CD4-positive, alpha-beta T cell (primary cell): ENCODE measurements around the gene RAP1GAP2. TPM values are rescaled to one million over a fixed set of nuclear protein-coding genes. Genes with fewer than 3 reads are reported as not detected.

Experiments
- ATAC-seq: fragments of 200-7000 bp; cut with Tn5 transposase; one replicate; pipeline ENCODE4 v1.10.0; 2022; ENCODE audit warnings: mild to moderate bottlenecking; ENCODE audit not compliant: poor library complexity
- CTCF ChIA-PET: fragments of 350-600 bp; sonication (Branson Sonifier 250); formaldehyde crosslinking; loops from one replicate; lab custom pipeline; 2021; ENCODE audit warnings: antibody characterized with exemption, inconsistent platforms; lab: Charles Lee
- POLR2A ChIA-PET: fragments of 350-600 bp; sonication (Branson Sonifier 250); formaldehyde crosslinking; loops from one replicate; lab custom pipeline; 2021; ENCODE audit warnings: antibody characterized with exemption, inconsistent platforms; lab: Charles Lee
- DNase-seq, 14 experiments: peaks; one replicate each; pipeline ENCODE4 v3.0.0-alpha.2; 2013 to 2020; ENCODE audit warnings: mixed read lengths in 2 of 14
- H3K27ac ChIP-seq, 2 donors: one replicate each; pipeline versions ENCODE4 v1.5.1 to v1.7.0; 2013; ENCODE audit warnings: low read length in 2 of 2, low read depth in 1 of 2, mild to moderate bottlenecking in 1 of 2
- H3K27me3 ChIP-seq, 2 experiments: 1 replicate in 1 of 2; 2 replicates in 1 of 2; pipeline versions ENCODE4 v1.6.1 to v1.7.0; 2013; ENCODE audit warnings: low read length in 2 of 2, control low read depth in 1 of 2, mild to moderate bottlenecking in 1 of 2, moderate library complexity in 1 of 2; ENCODE audit not compliant: insufficient read depth in 2 of 2, control insufficient read depth in 1 of 2
- H3K36me3 ChIP-seq: one replicate; pipeline ENCODE4 v1.6.1; 2013; ENCODE audit warnings: low read length, control low read depth; ENCODE audit not compliant: insufficient read depth
- H3K4me1 ChIP-seq: one replicate; pipeline ENCODE4 v1.6.1; 2013; ENCODE audit warnings: low read length, control low read depth; ENCODE audit not compliant: insufficient read depth
- H3K4me3 ChIP-seq: one replicate; pipeline ENCODE4 v1.5.1; 2013; ENCODE audit warnings: mild to moderate bottlenecking, low read length, moderate library complexity
- H3K9me3 ChIP-seq, 2 experiments: 1 replicate in 1 of 2; 2 replicates in 1 of 2; pipeline versions ENCODE4 v1.6.1 to v1.7.0; 2013; ENCODE audit warnings: low read length in 2 of 2, mild to moderate bottlenecking in 2 of 2, control low read depth in 1 of 2, moderate library complexity in 1 of 2; ENCODE audit not compliant: control insufficient read depth in 1 of 2, insufficient read depth in 1 of 2
- H3K27ac Mint-ChIP-seq: one replicate; pipeline ENCODE4 v1.8.0; 2020; ENCODE audit warnings: mixed read lengths
- H3K27me3 Mint-ChIP-seq: one replicate; pipeline ENCODE4 v1.8.0; 2021; ENCODE audit warnings: mixed read lengths
- H3K36me3 Mint-ChIP-seq: one replicate; pipeline ENCODE4 v1.8.0; 2021; ENCODE audit warnings: low read depth, mixed read lengths
- H3K4me1 Mint-ChIP-seq: one replicate; pipeline ENCODE4 v1.8.0; 2021; ENCODE audit warnings: low read depth, mixed read lengths
- H3K4me3 Mint-ChIP-seq: one replicate; pipeline ENCODE4 v1.8.0; 2020; ENCODE audit warnings: mild to moderate bottlenecking, mixed read lengths
- H3K9me3 Mint-ChIP-seq: one replicate; pipeline ENCODE4 v1.8.0; 2020; ENCODE audit warnings: mixed read lengths
- intact Hi-C, 2 experiments: fragments of 100-400 bp; cut with DNase I in 1 of 2; cut with micrococcal nuclease in 1 of 2; formaldehyde crosslinking; loops; one replicate each; pipeline versions ENCODE4 v1.15.1 to v1.9.0; 2023 to 2025; cut with DNase I, micrococcal nuclease
- total RNA-seq, 174 experiments: library from RNA in 2 of 174; stranded (reverse) in 2 of 174; gene quantifications; one replicate each; pipeline ENCODE4 v1.2.3 and lab custom pipeline; 2021 to 2026
- TF ChIP-seq, protein P1 (sequence below): fragments of 200-600 bp; IDR thresholded peaks from one replicate; pipeline ENCODE4 v1.8.0; 2022; ENCODE audit warnings: antibody characterized with exemption, mild to moderate bottlenecking

RAP1GAP2 gene
- total RNA-seq, 2 experiments from 2014 or later, result 46.3 to 49.7 TPM

DNA sequence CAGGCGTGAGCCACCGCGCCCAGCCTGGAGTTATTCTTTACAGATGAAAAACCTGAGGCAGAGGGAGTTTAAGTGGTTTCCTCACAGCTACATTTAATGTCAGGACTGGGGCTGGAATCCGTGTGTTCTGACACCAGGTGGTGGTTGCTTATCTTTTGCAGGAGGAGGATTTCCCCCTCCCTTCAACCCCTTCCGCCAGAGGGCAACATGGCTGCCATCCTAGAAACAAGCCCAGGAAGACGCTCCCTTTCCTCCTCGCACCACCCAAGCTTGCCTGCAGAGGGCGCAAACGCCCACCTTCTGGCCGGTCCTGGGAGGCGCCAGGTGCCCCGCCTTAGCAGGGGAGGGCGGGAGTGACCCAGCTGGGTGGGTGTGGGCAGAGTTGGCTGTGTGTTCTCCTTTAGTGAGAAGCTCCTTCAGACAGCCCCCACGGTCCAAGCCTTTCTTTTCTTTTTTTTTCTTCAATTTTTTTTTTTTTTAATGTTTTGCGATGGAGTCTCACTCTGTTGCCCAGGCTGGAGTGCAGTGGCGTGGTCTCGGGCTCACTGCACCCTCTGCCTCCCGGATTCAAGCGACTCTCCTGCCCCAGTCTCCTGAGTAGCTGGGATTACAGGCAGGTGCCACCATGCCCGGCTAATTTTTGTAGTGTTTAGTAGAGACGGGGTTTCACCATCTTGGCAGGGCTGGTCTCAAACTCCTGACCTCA, 9.9 kb upstream of the RAP1GAP2 start:
- Histone ChIP-seq H3K36me3 (no peaks in the 10 kb centered on the region), H3K27me3 (no peaks in the 10 kb centered on the region), H3K9me3 (no peaks in the 10 kb centered on the region), H3K27ac (no peak overlapping the region), H3K4me3 (no peak overlapping the region), H3K4me1 (peaks cover 26% of the 10 kb centered on the region)
- CTCF ChIA-PET, result interaction anchor here (0.6 to 5.0 kb wide), 26 partner anchors 10 to 370 kb away, joined by 3 to 61 read pairs (median 3); partner anchors contain the start of gene RAP1GAP2
- intact Hi-C loops, result loop anchor here (1.0 to 5.0 kb wide), 7 partner anchors 28 to 227 kb away; no protein-coding TSS in a partner anchor
- Mint-ChIP-seq H3K27me3 (no peaks in the 10 kb centered on the region), H3K36me3 (no peaks in the 10 kb centered on the region), H3K9me3 (no peaks in the 10 kb centered on the region), H3K4me3 (no peak overlapping the region), H3K27ac (no peak overlapping the region), H3K4me1 (peaks cover 23% of the 10 kb centered on the region)
- POLR2A ChIA-PET, result interaction anchor here (0.6 to 4.3 kb wide), 7 partner anchors 10 to 227 kb away, joined by 3 to 57 read pairs (median 5); partner anchors contain the start of gene RAP1GAP2
- DNase-seq (peak; percentile 81 to 95 (median 88)), ATAC-seq (peak; percentile 98)
- TF ChIP-seq, protein P1, sequence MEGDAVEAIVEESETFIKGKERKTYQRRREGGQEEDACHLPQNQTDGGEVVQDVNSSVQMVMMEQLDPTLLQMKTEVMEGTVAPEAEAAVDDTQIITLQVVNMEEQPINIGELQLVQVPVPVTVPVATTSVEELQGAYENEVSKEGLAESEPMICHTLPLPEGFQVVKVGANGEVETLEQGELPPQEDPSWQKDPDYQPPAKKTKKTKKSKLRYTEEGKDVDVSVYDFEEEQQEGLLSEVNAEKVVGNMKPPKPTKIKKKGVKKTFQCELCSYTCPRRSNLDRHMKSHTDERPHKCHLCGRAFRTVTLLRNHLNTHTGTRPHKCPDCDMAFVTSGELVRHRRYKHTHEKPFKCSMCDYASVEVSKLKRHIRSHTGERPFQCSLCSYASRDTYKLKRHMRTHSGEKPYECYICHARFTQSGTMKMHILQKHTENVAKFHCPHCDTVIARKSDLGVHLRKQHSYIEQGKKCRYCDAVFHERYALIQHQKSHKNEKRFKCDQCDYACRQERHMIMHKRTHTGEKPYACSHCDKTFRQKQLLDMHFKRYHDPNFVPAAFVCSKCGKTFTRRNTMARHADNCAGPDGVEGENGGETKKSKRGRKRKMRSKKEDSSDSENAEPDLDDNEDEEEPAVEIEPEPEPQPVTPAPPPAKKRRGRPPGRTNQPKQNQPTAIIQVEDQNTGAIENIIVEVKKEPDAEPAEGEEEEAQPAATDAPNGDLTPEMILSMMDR, result peak; percentile 88

DNA sequence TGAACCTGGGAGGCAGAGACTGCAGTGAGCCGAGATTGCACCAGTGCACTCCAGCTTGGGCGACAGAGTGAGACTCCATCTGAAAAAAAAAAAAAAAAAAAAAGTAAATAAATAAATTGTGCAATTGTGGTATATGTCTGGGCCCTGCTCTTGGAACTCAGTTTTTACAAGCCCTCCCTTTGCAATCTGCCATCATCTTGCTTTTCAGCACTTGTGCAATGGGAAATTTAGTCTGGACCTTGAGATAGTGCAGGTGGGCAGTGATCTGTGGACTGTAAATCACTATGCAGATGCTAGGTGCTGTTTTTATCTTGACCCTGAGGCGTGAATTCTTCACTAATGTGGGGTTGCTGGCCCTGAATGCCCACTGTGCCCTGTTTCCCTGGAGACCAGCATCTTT, 6.5 kb upstream of the RAP1GAP2 start:
- H3K4me1 ChIP-seq, result peaks cover 59% of the 10 kb centered on the region
- intact Hi-C loops, result loop anchor here in 1 of 2 experiments (5.0 kb wide), 1 partner anchor 138 kb away; no protein-coding TSS in a partner anchor
- ChIA-PET POLR2A (interaction anchor here (9.5 kb wide), 1 partner anchor 24 kb away, joined by 213 read pairs; no protein-coding TSS in a partner anchor), CTCF (interaction anchor here (5.0 kb wide), 1 partner anchor 47 kb away, joined by 61 read pairs; no protein-coding TSS in a partner anchor)
- DNase-seq, result no peak
- TF ChIP-seq, protein P1, result no peak
- H3K27ac ChIP-seq, result no peak overlapping the region
- H3K27me3 ChIP-seq, result no peaks in the 10 kb centered on the region
- no peak overlapping the region for H3K27ac Mint-ChIP-seq
- ATAC-seq, result no peak
- H3K36me3 ChIP-seq, result no peaks in the 10 kb centered on the region
- H3K27me3 Mint-ChIP-seq, result no peaks in the 10 kb centered on the region
- no peak overlapping the region for H3K4me3 Mint-ChIP-seq
- H3K4me3 ChIP-seq, result no peak overlapping the region
- no peaks in the 10 kb centered on the region for H3K9me3 Mint-ChIP-seq
- no peaks in the 10 kb centered on the region for H3K9me3 ChIP-seq
- H3K36me3 Mint-ChIP-seq, result no peaks in the 10 kb centered on the region
- H3K4me1 Mint-ChIP-seq, result peaks cover 56% of the 10 kb centered on the region

DNA sequence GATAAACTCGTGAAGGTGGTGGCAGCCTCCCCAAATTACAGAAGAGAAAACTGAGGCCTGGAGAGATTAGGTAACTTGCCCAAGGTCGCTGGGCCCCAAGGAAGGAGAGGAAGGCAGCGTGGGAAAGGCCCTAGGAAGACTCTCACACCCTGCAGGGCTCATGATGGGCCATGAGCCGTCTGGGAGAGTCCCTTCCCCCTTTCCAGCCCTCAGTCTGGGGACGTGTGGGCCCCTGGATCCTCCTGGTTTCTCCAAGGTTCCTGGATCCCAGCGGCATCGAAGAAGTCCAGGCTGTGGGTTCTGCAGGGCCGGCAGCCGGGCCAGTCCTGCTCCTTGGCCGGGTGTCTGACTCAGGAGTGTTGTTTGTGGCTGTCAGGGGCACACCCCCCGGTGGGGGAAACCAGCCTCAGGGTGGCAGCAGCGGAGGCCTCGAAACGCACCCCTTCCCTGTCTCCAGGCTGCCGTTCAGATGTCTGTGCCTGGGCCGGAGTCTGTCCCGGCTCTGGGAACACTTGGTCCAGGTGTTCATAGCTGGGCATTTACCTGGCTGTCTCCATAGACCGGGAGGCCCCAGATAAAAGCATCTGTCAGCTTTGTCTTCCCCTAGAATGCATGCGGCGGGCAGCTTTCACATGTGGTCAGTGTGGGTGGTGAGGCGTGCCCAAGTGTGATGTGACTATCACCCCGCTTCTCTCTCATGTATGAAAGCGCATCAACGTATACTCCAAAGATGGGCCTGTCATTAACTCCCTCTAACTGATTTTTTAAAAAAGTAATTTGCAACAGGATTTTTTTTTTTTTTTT, 3.7 kb upstream of the RAP1GAP2 start:
- ChIA-PET CTCF (interaction anchor here (0.9 kb wide), 1 partner anchor 22 kb away, joined by 5 read pairs; no protein-coding TSS in a partner anchor), POLR2A (interaction anchor here (1.3 to 9.5 kb wide), 2 partner anchors 16 to 21 kb away, joined by 4 to 213 read pairs; no protein-coding TSS in a partner anchor)
- peak overlapping the region; percentile 70 for H3K4me3 Mint-ChIP-seq
- no peaks in the 10 kb centered on the region for H3K9me3 Mint-ChIP-seq
- Histone ChIP-seq H3K4me1 (peaks cover 68% of the 10 kb centered on the region), H3K4me3 (peak overlapping the region; percentile 10), H3K36me3 (no peaks in the 10 kb centered on the region), H3K27ac (no peak overlapping the region), H3K9me3 (no peaks in the 10 kb centered on the region), H3K27me3 (no peaks in the 10 kb centered on the region)
- H3K36me3 Mint-ChIP-seq, result peaks cover 9% of the 10 kb centered on the region
- TF ChIP-seq, protein P1, result no peak
- ATAC-seq, result no peak
- peak in 10 of 14 experiments; percentile 9 to 84 (median 37) for DNase-seq
- H3K27me3 Mint-ChIP-seq, result no peaks in the 10 kb centered on the region
- intact Hi-C loops, result loop anchor here in 1 of 2 experiments (1.0 kb wide), 1 partner anchor 23 kb away; no protein-coding TSS in a partner anchor
- H3K4me1 Mint-ChIP-seq, result peaks cover 77% of the 10 kb centered on the region
- H3K27ac Mint-ChIP-seq, result no peak overlapping the region
